ENCODE data around the gene NBPF4.
"Not testable (repeated sequence)": the region's sequence is repeated elsewhere in the genome, so short reads cannot be mapped to it uniquely, and the experiment has no call there.

NBPF4 gene

GRCh38 chr1:108211014-108211413, 32.9 kb downstream of the NBPF4 start:
- DNase-seq (ENCODE audit: low read depth) = no peak

- no peak for DNase-seq (ENCODE audit: low read depth)
Observed at GRCh38 chr1:108209456-108210108, 34.3 kb downstream of the NBPF4 start.

GRCh38 chr1:108208724-108209446, 35.0 kb downstream of the NBPF4 start:
- no peak for DNase-seq (ENCODE audit: low read depth)

- DNase-seq (ENCODE audit: low read depth) = not testable (repeated sequence)
Observed at GRCh38 chr1:108203582-108203981, 40.3 kb downstream of the NBPF4 start.

GRCh38 chr1:108201687-108202086, 42.2 kb downstream of the NBPF4 start:
- no peak for DNase-seq (ENCODE audit: low read depth)

GRCh38 chr1:108200687-108201051, 43.2 kb downstream of the NBPF4 start:
- peak; percentile 64 for DNase-seq (ENCODE audit: low read depth)

GRCh38 chr1:108199781-108200686, 43.8 kb downstream of the NBPF4 start, which contains the start of gene SLC25A24:
TSS of gene SLC25A24 (minus strand) at chr1:108200343. CDS start at chr1:108200138, 205 bp downstream.
- DNase-seq (ENCODE audit: low read depth) = peak; percentile 59

GRCh38 chr1:108199201-108199691, 44.6 kb downstream of the NBPF4 start:
- DNase-seq (ENCODE audit: low read depth) = peak; percentile 31

- no peak for DNase-seq (ENCODE audit: low read depth)
Observed at GRCh38 chr1:108194051-108194450, 49.8 kb downstream of the NBPF4 start.

GRCh38 chr1:108193333-108193732, 50.5 kb downstream of the NBPF4 start:
- no peak for DNase-seq (ENCODE audit: low read depth)

GRCh38 chr1:108192581-108192980, 51.3 kb downstream of the NBPF4 start:
- no peak for DNase-seq (ENCODE audit: low read depth)

- DNase-seq (ENCODE audit: low read depth) = no peak
Observed at GRCh38 chr1:108190686-108191416, 53.0 kb downstream of the NBPF4 start.

- DNase-seq (ENCODE audit: low read depth) = no peak
Observed at GRCh38 chr1:108190001-108190634, 53.8 kb downstream of the NBPF4 start.

- DNase-seq (ENCODE audit: low read depth) = no peak
Observed at GRCh38 chr1:108188801-108189200, 55.1 kb downstream of the NBPF4 start.

- no peak for DNase-seq (ENCODE audit: low read depth)
Observed at GRCh38 chr1:108182959-108183700, 60.7 kb downstream of the NBPF4 start.

- no peak for DNase-seq (ENCODE audit: low read depth)
Observed at GRCh38 chr1:108179018-108179417, 64.9 kb downstream of the NBPF4 start.

Measured in HS-27A (cell line).